Measurements from ENCODE around the gene GNAQ.

The GNAQ gene

DNA sequence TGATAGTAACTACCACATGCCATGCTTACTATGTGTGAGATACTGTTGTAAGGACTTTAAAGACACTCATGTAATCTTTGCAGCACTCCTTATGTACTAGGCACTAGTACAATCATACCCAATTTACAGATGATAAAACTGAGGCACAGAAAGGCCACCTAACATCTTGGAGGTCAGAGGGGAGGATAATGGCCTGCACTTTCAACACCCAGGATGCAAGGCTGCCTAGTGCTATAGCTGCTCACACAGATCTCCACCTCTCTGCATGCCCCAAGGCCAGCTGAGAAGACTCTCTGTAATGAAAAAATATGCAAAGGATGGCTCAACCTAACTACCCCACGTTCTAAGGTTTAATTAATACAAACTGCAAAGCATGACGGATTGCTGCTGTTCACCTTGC, 57.2 kb downstream of the GNAQ start:
- no peak for DNase-seq (ENCODE audit: low spot score)

DNA sequence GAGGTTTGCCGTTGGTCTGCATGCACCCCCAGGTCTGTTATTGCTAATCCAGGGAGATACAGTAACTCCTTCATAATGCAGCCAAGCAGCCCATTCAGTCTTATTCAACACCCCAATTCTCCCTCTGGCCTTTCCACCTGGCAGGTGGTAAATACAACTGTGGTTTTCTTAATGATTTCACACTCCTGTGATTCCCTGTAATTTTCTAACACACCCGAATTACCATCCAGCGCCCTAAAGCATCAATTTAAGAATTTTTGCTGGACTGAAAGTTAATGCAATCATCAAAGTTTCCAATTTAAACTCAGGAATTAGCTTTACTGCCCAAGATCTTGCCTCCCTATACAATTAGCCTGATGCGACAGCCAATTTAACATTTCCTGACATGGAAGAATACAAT, 62.5 kb downstream of the GNAQ start:
- no peak for DNase-seq (ENCODE audit: low spot score)

DNA sequence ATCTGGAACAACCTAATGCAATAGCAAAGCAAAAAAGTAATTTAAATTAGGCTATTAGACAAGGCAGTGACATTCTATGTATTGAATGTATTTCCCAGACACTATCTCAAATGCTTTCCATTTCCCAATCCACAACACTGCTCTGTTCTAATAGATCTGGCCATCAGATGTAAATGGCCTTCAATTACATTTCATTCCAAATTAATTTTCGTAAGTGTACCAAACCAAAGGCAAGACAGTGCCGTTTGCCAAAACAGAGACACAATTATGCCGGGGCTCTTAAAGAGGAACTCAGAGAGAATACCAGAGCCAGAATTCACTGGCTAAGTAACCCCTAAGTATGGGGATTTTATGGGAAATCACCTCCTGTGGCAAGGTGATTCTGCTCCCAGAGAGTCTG, 63.1 kb downstream of the GNAQ start:
- DNase-seq (ENCODE audit: low spot score), result no peak

DNA sequence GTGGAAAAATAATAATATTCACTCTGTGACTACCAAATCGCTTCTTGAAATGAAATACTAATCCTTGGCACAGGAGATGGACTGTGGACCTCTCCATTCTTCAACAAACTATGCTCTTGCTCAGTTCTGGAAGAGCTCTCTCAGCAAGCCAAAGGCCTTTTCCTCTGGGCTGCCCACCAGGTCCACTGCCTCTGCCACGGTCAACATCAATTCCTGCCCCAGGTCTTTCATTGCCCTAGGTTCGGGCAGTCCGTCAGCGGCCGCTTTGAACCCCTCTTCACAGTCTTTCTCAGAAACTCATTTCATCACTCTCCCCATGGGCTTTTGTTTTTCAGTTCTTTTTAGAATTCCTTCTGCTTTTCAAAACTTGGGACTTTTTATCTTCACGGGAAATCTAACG, 64.9 kb downstream of the GNAQ start:
- no peak for DNase-seq (ENCODE audit: low spot score)

DNA sequence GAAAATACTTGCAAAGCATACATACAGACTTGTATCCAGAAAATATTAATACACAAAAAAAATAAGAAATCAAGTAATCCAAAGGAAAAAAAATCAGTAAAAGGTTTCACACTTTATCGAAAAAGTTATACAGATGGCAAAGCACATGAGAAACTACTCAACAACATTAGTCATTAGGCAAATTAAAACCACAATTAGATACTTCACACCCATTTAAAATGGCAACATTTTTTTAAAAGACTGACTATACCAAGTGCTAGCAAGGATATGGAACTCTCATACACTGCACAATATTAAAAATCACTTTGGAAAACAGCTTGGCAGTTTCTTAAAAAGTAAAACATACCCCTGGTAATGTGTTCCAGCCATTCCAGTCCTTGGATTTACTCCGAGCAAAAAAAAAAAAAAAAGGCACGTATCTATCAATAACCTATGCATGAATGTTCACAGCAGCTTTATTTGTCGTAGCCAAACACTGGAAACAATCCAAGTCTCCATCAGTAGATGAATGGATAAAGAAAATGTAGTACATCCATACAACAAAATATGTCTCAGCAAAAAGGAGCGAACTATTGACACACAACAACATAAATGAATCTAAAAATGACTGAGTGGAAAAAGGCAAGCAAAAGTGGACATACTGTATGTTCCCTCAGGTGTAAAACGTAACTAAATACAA, 66.0 kb downstream of the GNAQ start:
- DNase-seq (ENCODE audit: low spot score), result no peak

DNA sequence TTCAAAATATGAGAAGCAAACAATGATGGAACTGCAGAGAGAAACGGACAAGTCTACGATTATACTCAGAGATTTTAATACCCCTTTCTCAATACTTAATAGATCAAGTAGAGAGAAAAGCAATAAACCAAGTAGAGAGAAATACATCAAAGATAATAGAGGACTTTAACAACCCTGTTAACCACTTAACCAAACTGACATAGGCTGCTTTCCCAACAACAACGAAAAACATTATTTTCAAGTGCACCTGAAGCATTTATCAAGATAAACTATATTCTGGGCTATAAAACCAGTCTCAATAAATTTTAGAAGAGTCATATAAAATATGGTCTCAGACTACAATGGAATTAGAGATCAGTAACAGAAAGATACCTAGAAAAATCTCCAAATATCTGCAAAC, 67.4 kb downstream of the GNAQ start:
- no peak for DNase-seq (ENCODE audit: low spot score)

DNA sequence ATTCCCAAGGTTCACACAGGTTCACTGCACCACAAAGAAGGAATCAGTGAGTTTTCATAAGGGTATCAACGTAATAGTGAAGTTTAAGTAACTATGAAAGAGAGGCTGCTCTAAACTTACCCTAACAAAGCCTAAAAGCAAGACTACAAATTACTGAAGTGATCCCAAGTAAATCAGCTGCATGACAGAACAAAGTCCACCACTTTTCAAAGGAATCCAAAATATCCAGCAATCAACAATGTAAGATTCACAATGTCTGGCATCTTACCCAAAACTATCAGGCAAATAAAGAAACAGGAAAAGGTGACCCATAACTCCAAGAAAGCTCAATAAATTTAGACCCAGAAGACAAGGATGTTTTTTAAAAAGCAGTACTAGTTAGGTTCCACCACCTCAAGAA, 70.1 kb downstream of the GNAQ start:
- DNase-seq (ENCODE audit: low spot score), result no peak

DNA sequence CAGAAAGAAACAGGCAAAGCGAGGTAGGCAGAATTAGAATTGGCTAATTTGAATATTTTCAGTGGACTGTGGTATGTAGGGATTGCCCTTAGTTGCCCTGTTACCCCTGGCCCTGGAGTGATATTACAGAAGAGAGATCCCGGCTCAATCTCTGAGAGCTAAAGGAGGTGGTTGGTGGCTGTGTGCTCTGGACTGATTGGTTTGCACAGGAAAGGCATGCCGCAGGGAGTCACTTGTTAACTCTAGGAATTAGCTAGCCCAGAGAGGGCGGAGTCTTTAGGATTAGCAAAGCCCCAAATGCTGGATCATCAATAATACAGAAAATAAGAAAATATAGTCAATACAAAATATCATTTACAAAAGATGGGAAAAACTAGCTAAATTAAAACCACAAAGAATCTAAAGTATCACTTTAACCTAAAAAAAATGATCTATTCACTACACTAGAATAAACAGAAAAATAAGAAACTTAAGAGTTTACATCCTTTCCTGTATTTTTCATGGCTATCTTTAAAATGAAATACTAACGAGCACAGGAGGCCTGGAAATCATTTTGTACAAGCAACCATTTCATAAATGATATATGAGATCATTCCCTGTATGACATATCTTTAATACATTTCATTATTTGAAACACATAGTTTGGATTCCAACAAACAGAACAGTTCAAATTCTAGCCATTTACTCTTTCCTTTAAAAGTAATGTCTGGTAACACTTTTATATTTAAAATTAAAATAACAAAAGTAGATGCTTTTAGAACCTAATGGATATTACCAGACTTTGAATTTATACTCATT, 71.1 kb downstream of the GNAQ start:
- no peak for DNase-seq (ENCODE audit: low spot score)

DNA sequence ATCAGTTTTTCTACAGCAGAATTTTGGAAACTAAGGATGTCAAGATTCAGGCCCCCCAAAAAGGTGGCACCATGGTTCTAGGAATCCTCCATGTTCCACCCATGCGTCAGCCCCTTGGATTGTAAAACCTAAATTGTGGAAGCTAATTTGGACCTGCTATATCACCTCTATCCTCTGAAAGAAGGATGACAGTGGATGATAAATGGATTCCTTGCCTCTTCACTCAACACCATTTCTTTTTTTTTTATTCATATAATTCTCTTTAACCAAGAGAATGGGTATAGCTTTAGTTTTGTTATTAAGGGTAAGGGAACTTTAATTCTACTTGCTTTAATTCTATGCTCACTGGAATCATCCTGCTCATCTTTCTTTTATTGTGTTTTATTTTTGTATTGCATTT, 71.8 kb downstream of the GNAQ start:
- no peak for DNase-seq (ENCODE audit: low spot score)

DNA sequence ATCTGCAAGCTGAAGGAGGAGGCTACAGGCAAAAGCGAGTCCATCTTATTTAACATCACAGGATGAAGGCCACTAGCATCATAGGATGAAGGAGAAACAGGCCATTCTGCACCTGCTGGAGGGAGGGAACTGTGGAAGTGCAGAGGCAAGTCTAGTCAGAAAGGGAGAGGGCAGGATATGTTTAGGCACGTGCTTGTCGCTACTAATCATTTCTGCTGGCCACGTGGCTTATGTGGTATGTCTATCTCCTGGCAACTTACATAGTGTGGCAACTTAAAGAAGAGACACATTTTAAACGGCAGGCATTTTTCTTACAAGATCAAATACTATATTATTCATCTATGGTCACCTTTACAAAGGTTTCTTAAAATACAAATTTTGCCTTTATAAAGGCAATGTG, 74.0 kb downstream of the GNAQ start:
- DNase-seq (ENCODE audit: low spot score), result no peak

DNA sequence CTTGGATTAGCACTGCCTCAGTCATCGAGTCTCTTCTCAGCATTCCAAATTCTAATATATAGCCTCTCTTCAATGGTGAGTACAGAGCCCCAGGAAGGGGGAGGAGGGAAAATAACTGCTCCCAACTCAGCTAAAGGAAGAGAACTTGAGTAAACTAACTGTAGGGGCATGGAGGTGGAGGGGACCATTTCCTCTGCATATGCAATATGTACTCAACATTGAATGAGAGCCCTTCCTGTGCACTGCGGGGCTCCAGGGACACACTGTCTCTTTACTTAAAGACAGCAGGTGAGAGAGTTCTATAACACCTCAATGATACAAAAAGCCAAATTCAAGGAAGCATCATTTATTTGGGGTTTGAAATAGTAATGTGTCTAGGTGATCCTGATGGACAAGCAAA, 75.1 kb downstream of the GNAQ start:
- DNase-seq (ENCODE audit: low spot score), result no peak

DNA sequence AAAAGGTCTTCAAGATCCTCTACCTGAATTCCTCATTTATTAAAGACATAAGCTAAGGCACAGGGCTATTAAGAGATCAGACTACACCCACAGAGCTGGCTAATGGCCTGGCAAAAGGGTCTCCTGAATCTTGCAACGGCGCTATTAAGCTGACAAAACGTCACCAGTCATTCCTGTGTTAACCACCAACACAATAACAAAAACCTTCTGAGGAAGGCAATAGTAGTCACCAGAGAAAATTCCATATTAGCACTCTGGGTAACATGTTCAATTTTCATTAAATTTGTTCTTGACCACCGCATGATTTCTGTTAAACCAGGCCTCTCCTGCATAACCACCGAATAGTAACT, 77.0 kb downstream of the GNAQ start:
- no peak for DNase-seq (ENCODE audit: low spot score)

DNA sequence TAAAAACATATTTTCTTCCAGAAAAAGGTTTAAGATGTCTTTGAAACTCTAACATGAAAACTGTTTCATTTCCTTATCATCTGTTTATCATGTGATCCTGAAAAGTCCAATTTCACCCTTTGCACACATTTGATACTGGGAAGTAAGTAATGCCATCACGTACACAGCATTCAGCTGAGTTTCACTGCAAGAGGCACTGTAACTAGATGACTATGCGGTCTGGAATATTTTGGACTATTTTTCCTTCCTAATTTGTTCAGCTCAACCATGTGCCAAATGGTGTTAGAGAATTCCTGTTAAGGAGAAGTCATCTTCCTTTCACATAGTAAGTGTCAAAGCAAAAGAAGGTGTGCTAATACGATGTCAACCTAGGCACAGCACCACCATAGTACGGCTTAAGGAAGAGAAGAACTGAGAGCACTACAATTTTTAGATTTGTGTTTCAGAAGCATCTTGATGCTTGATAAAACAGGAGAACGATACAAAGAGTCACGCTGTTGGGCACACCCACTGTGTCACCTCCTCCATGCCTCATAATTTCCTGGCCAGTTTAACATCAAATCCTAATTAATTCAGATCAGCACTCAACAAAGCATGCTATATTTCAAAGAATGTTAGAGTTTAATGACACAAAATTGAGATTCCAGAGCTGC, 77.5 kb downstream of the GNAQ start:
- DNase-seq (ENCODE audit: low spot score), result no peak

DNA sequence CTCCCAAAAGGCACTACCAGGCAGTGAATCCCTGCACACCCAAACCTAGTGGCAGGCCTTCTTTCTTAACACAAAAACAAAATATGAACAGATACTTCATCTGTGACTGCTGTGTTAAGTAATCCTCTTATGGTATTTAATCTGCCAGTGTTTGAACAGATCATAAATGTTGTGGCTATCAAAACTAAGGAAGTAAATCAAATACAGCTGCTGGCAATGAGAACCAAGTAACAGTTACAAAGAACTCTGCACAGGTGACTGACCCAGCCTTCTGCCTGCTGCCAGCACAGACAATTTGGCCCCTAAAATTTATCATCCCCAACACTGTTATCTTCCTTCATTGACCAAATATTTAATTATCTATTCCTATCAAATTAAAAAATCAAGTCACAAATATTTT, 78.0 kb downstream of the GNAQ start:
- DNase-seq (ENCODE audit: low spot score), result no peak

DNA sequence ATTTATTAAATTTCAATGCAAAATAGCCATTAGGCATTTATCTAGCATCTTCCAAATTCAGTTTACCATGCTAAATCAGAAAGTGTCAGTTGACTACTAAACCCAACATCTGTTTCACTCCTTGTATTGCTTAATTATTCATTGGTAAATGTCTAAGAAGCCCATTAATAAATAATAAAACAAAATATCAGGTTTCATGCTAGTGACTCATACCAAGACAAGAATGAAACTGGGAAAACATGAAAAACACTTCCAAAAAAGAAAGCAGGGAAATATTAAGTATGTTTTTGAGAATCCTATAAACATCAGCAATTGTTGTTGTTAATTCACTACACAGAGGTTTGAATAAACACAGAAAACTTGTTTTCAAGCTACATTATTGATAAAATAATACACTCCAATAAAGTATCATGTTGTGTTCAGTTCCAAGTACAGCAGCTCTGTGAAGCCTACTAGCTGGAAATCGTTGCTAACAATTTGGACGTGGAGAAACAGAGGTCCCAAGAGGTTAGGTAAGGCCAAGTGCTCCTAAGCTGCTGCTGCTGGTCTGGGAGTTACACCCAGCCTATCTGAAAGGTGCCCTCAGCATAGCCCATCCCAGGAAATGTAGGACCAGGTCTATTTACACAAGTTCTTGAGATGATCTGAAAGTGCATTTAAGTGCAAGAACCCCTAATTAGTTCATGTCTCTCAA, 78.8 kb downstream of the GNAQ start:
- DNase-seq (ENCODE audit: low spot score), result no peak

DNA sequence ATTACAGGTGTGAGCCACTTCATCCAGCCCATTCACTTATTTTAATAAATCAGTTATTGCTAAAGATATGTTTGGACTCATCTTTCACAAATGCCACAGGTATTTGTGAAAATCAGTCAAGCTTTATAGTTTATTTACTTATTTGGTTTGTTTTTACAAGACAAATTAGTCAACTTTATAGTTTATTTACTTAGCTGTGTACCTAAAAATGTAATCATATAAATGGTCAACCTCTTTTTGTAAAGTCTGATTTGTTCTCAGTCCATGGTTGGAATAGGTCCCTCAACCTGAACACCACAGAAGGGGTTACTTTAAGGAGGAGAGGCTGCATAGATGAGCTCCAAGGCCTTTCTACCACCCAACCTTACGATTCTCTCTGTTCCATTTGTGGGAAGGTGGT, 80.2 kb downstream of the GNAQ start:
- DNase-seq (ENCODE audit: low spot score), result no peak

DNA sequence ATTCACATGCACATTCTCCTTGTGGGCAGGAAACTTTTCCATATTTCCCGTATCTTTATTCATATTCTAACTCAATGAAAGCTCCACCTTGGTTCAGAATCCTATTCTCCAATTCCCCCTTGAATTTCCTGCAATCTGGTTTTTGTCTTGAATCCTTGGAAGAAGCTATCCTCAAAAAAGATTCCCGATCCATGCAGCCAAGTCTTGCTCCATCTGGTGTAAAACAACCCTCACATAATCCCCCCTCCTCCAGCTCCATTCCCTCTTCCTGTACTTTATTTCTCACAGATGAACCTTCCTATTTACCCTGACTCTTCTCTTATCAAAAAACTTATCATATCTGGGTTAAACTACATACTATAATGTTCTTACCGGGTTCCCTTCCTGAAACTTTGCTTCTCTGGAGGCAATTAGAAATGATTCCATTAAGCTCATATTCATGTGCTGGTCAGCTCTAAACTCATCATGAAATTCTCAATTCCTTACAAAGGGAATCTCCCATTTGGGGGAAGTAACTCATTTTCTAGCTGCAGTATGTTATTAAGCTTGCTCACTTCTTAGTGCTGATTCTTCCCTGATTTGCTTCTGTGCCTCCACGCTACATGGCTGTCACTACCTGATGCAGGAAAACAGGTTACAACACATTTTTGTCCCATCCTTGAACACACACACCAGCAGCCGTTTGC, 81.7 kb downstream of the GNAQ start:
- DNase-seq (ENCODE audit: low spot score), result no peak

DNA sequence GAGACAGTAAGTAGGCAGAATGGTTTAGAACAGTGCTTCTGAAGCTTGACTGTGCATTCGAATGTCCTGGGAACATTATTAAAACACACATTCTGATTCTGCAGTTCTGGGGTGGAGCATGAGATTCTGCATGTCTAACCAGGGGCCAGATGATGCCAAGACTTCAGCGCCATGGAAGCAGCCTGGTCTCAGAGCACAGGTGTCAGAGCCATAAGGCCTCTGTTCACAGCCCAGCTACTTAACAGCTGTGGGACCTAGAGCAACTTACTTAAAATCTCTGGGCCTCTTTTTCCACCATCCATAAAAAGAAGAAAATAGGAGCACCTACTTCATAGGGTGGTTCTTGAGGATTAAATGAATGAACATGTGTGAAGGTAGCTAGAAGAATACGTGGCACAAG, 84.0 kb downstream of the GNAQ start:
- no peak for DNase-seq (ENCODE audit: low spot score)

DNA sequence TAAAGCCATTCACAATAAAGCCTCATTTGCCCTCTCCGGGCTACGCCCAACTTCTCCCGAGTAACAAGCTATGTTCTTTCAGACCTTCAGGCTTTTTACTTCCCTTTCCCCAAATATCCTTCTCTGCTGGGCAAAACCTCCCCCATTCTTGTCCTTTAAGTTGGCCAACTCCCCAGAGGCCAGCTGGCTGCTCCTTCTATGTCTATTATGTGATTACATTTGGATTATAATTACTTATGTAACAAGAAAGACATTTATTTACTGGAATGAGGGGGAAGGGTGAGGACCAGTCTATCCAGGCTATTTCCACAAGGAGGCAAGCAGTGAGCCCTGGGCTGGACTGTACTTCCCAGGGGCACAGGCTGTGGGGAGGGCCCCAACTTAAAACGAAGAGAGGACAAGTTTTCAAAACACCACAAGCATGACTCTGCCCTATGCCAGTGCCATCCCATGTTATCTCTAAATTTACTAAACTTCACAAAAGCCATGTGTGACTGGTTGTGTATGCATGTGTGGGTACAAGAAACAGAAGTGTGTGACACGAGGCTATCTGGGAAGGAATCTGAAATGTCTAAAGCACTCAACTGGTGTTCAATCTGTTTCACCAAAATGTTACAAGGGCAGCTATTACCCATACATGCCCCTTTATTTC, 84.5 kb downstream of the GNAQ start:
- DNase-seq (ENCODE audit: low spot score), result no peak

DNA sequence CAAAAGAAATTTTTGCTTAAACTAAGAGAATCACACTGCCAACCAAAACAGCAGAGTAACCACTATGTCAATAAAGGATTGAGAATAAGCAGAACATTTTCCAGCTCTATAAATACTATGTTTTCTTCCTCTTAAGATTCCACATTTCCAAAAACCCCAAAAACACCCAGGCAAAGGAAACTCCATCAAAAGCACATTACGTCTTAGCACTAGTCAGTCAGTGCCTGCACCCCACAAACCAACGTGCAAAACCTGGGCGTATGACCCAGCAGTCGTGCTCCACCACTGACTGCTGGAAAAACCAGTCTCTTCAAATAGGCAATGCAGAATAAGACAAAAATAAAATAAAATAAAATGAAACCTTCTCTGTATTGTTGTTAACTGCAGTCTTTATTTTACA, 85.3 kb downstream of the GNAQ start:
- no peak for DNase-seq (ENCODE audit: low spot score)

DNA sequence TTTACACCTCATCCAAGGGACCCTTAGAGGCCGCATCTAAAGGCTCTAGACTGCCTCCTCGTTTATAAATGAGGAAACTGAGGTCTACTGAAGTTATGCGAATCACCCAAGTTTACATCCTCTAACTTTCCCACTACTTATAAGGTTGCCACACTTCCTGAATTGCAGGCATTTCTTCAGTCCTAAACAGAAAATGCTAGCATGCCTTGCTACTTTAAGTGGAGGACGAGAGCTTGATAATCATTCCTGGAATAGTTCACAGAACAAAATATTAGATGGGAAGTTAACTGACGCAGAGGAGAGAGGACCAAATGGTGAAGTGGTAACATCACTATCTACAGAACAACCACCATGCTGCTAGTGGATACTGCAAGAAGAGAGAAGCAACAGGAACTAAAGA, 85.8 kb downstream of the GNAQ start:
- DNase-seq (ENCODE audit: low spot score), result no peak
